ENCODE data around the gene ASTN2.
A peak's percentile ranks its signal among the peaks of the same experiment; 100 is the strongest.

Gene ASTN2

GRCh38 chr9:117164512-117164911, 250.3 kb downstream of the ASTN2 start:
- DNase-seq: no peak

GRCh38 chr9:117160254-117160653, 254.6 kb downstream of the ASTN2 start:
- peak; percentile 18 for DNase-seq

- DNase-seq: no peak
These were observed 257.9 kb downstream of the ASTN2 start for GRCh38 chr9:117156771-117157535.

- DNase-seq: no peak
These were observed 258.6 kb downstream of the ASTN2 start for GRCh38 chr9:117156144-117156688.

- DNase-seq: peak; percentile 80
These were observed 261.8 kb downstream of the ASTN2 start for GRCh38 chr9:117153021-117153420.

GRCh38 chr9:117151716-117152115, 263.1 kb downstream of the ASTN2 start:
- no peak for DNase-seq

- no peak for DNase-seq
These were observed 264.9 kb downstream of the ASTN2 start for GRCh38 chr9:117149996-117150395.

- no peak for DNase-seq
These were observed 268.9 kb downstream of the ASTN2 start for GRCh38 chr9:117145811-117146490.

- no peak for DNase-seq
These were observed 269.8 kb downstream of the ASTN2 start for GRCh38 chr9:117145081-117145480.

GRCh38 chr9:117138231-117138630, 276.6 kb downstream of the ASTN2 start:
- no peak for DNase-seq

GRCh38 chr9:117136461-117136860, 278.4 kb downstream of the ASTN2 start:
- no peak for DNase-seq

- no peak for DNase-seq
These were observed 279.3 kb downstream of the ASTN2 start for GRCh38 chr9:117135501-117136098.

- peak; percentile 25 for DNase-seq
These were observed 279.9 kb downstream of the ASTN2 start for GRCh38 chr9:117134826-117135500.

- no peak for DNase-seq
These were observed 288.0 kb downstream of the ASTN2 start for GRCh38 chr9:117126871-117127270.

- DNase-seq: no peak
These were observed 289.3 kb downstream of the ASTN2 start for GRCh38 chr9:117125531-117125930.

- no peak for DNase-seq
These were observed 291.1 kb downstream of the ASTN2 start for GRCh38 chr9:117123729-117124128.

GRCh38 chr9:117122953-117123352, 291.9 kb downstream of the ASTN2 start:
- DNase-seq: no peak

- DNase-seq: no peak
These were observed 292.8 kb downstream of the ASTN2 start for GRCh38 chr9:117122102-117122501.

- DNase-seq: no peak
These were observed 293.5 kb downstream of the ASTN2 start for GRCh38 chr9:117121316-117121715.

- no peak for DNase-seq
These were observed 294.8 kb downstream of the ASTN2 start for GRCh38 chr9:117120061-117120460.

- no peak for DNase-seq
These were observed 298.8 kb downstream of the ASTN2 start for GRCh38 chr9:117116084-117116483.

- DNase-seq: no peak
These were observed 300.1 kb downstream of the ASTN2 start for GRCh38 chr9:117114768-117115167.

Data from fibroblast of skin of back (primary cell).